Peyer's patch (tissue), 4 donors: ENCODE data around the gene FBN3. TPM values are rescaled to one million over a fixed set of nuclear protein-coding genes. Genes with fewer than 3 reads are reported as not detected.
A peak's percentile ranks its signal among the peaks of the same experiment; 100 is the strongest.

Experiments
- DNase-seq, 3 donors: peaks; one replicate each; pipeline ENCODE4 v3.0.0-alpha.2; 2017 to 2019
- H3K27ac ChIP-seq, 4 donors: fragments of 200-600 bp; sonication (generic); one replicate each; pipeline ENCODE4 v1.5.1; 2016 to 2019
- H3K27me3 ChIP-seq, 2 donors: fragments of 200-600 bp; sonication (generic); one replicate each; pipeline ENCODE4 v1.5.1; 2019
- H3K36me3 ChIP-seq, 3 donors: fragments of 200-600 bp; sonication (generic); one replicate each; pipeline ENCODE4 v1.5.1; 2016 to 2019
- H3K4me1 ChIP-seq, 4 donors: fragments of 200-600 bp; sonication (generic); one replicate each; pipeline ENCODE4 v1.5.1; 2016 to 2019
- H3K4me3 ChIP-seq, 4 donors: fragments of 200-600 bp; sonication (generic); 1 replicate in 3 of 4; 2 replicates in 1 of 4; pipeline ENCODE4 v1.5.1; 2016 to 2019; ENCODE audit warnings: mild to moderate bottlenecking in 1 of 4
- H3K9me3 ChIP-seq, 4 donors: fragments of 200-600 bp; sonication (generic); one replicate each; pipeline ENCODE4 v1.5.1; 2016 to 2019; ENCODE audit warnings: mild to moderate bottlenecking in 1 of 4
- CTCF ChIP-seq, 6 experiments: fragments of 450-650 bp in 4 of 6; fragments of 200-600 bp in 2 of 6; sonication (generic) in 1 of 6; IDR thresholded peaks; one replicate each; pipeline ENCODE4 v1.5.1; 2017 to 2019; ENCODE audit warnings: antibody characterized with exemption in 6 of 6, mild to moderate bottlenecking in 3 of 6, moderate library complexity in 1 of 6
- POLR2A ChIP-seq, 2 donors: fragments of 450-650 bp; IDR thresholded peaks; one replicate each; pipeline ENCODE4 v1.5.1; 2017; ENCODE audit warnings: antibody characterized with exemption in 2 of 2, mild to moderate bottlenecking in 2 of 2, moderate library complexity in 2 of 2
- total RNA-seq, 4 donors: library from RNA; depleted of rRNA; stranded (reverse); fragments of >200 nt; gene quantifications; one replicate each; pipeline ENCODE4 v1.1.0, GENCODE V29; 2016

FBN3 gene
- total RNA-seq, result under 1 TPM in 1 of 4 donors, not detected in 3; 0.28 TPM

GRCh38 chr19:8149261-8150094, at the start of gene FBN3:
Gene FBN3, minus strand, starts transcription at chr19:8149592. Its CDS starts 2,112 bp downstream, at chr19:8147480.
- H3K27me3 ChIP-seq, result peaks cover 0 to 18% of the 10 kb centered on the region in 2 donors
- H3K4me1 ChIP-seq, result peaks cover 0 to 15% (median 6%) of the 10 kb centered on the region in 4 donors
- H3K9me3 ChIP-seq, result no peaks in the 10 kb centered on the region
- H3K4me3 ChIP-seq, result peak within 1 kb of the TSS in 3 of 4 donors; percentile 20 to 35 (median 35)
- TF ChIP-seq POLR2A (IDR thresholded peaks at IDR 0.05) (no peak), CTCF (IDR thresholded peaks at IDR 0.05) (no peak)
- DNase-seq, result no peak
- H3K27ac ChIP-seq, result no peak within 1 kb of the TSS
- no peaks in the 10 kb centered on the region for H3K36me3 ChIP-seq

- Histone ChIP-seq H3K27ac (peak overlapping the region in 1 of 4 donors; percentile 90), H3K4me3 (no peak overlapping the region), H3K27me3 (no peaks in the 10 kb centered on the region), H3K9me3 (no peaks in the 10 kb centered on the region), H3K4me1 (peaks cover 0 to 31% (median 6%) of the 10 kb centered on the region in 4 donors), H3K36me3 (no peaks in the 10 kb centered on the region)
- no peak for TF ChIP-seq CTCF (IDR thresholded peaks at IDR 0.05)
- TF ChIP-seq POLR2A (IDR thresholded peaks at IDR 0.05), result no peak
- DNase-seq, result peak in 2 of 3 donors; percentile 58 to 69
Measured at GRCh38 chr19:8196271-8196927, 47.0 kb upstream of the FBN3 start.

- Histone ChIP-seq H3K36me3 (no peaks in the 10 kb centered on the region), H3K27ac (peak overlapping the region; percentile 49 to 90 (median 72)), H3K27me3 (no peaks in the 10 kb centered on the region), H3K4me1 (peaks cover 0 to 31% (median 6%) of the 10 kb centered on the region in 4 donors), H3K9me3 (no peaks in the 10 kb centered on the region), H3K4me3 (peak overlapping the region in 2 of 4 donors; percentile 11 to 37)
- peak in 2 of 3 donors; percentile 80 to 88 for DNase-seq
- no peak for TF ChIP-seq CTCF (IDR thresholded peaks at IDR 0.05)
- TF ChIP-seq POLR2A (IDR thresholded peaks at IDR 0.05), result no peak
Measured at GRCh38 chr19:8194528-8195267, 45.3 kb upstream of the FBN3 start.

GRCh38 chr19:8192221-8192820, 42.9 kb upstream of the FBN3 start:
- TF ChIP-seq POLR2A (IDR thresholded peaks at IDR 0.05) (no peak), CTCF (IDR thresholded peaks at IDR 0.05) (no peak)
- peaks cover 0 to 31% (median 6%) of the 10 kb centered on the region in 4 donors for H3K4me1 ChIP-seq
- H3K4me3 ChIP-seq, result no peak overlapping the region
- no peaks in the 10 kb centered on the region for H3K27me3 ChIP-seq
- no peaks in the 10 kb centered on the region for H3K36me3 ChIP-seq
- no peaks in the 10 kb centered on the region for H3K9me3 ChIP-seq
- peak overlapping the region in 1 of 4 donors; percentile 90 for H3K27ac ChIP-seq
- DNase-seq, result peak in 2 of 3 donors; percentile 55 to 57
